ENCODE data around the gene SLC24A1.

SLC24A1 gene

DNA sequence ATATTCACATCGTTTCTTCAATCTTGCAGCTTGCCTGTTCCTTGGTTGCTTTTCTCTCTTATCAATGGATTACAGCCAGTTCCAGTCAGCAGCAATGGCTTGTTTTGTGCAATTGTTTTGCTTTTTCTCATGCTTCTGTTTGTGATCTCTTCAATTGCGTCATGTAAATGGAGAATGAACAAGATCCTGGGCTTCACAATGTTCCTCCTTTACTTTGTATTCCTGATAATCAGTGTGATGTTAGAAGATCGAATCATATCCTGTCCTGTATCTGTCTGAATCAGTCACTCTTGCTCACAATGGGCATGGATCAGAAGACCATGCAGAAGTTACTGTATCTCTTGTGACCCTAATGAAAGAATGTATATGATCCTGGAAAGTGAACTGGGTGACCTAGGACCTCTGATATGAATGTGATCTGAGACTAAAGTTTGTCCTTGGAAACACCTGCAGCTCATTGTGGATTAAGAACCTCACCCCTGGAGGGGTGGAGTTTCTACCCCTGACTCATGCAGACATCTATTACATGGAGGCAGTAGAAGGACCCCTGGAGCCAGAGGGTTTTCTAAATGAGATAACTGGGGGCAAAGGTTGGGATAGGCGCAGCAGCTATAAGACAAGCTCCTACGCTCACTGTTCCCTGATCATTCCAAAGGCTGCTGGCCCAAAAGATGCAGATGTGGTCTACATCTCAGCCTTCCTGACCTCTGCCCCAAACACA lies 32.2 kb downstream of the SLC24A1 start:
- DNase-seq, result no peak

GRCh38 chr15:65655026-65655425 lies 33.3 kb downstream of the SLC24A1 start:
- no peak for DNase-seq

DNA sequence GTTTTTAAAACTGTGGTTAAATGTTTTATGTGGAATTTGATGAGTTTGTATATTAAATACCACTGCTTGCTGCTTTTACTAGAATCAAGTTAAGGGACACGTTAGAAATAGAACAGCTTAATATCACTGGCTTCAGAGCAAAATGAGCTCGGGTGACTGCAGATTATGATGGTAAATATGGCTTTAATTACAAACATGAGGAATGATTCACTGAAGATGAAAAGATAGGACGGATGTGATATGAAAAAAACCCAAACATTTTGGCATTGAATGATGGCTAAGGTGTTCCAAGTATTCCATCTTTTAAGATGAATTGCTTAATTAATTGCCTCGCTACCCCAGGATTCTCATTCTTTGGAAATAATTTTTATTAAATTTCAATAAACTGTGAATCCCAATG lies 33.7 kb downstream of the SLC24A1 start:
- no peak for DNase-seq

DNA sequence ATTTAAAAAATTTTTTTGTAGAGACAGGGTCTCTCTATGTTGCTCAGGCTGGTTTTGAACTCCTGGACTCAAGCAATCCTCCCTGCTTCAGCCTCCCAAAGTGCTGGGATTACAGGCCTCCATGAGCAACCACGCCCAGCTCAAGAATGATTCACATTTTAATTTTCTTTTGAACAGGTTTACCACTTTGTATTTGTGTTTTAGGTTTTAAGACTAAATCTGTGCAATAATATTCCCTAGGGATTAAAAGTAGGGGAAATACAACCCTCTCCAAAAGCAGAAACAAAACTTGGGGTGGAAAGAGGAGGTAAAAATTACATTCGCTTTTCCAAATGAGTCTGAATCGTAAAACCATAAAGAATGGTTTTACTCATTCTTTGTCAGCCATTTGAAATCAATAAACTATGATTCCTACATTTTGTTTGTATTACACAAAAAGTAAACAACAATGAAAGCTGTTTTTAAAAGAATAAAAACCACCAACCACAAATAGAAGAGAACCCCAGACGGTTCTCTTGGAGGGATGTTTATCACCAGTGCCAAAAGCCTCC lies 37.8 kb downstream of the SLC24A1 start:
- no peak for DNase-seq

- no peak for DNase-seq
These were observed 39.2 kb downstream of the SLC24A1 start for GRCh38 chr15:65660927-65661326.

DNA sequence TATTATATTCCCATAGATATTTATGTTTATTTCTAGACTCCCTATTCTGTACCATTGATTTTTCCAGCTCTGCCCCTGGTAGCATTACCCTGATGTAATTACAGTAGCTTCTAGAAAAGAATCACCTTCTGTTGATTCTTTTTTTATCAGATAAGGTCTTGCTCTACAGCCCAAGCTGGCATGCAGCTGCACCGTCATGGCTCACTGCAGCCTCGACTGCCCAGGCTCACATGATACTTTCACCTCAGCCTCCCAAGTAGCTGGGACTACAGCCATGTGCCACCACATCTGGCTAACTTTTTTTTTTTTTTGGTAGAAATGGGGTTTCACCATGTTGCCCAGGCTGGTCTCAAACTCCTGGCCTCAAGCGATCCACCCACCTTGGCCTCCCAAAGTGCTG lies 41.8 kb downstream of the SLC24A1 start:
- no peak for DNase-seq

GRCh38 chr15:65666257-65666656 lies 44.5 kb downstream of the SLC24A1 start:
- no peak for DNase-seq

DNA sequence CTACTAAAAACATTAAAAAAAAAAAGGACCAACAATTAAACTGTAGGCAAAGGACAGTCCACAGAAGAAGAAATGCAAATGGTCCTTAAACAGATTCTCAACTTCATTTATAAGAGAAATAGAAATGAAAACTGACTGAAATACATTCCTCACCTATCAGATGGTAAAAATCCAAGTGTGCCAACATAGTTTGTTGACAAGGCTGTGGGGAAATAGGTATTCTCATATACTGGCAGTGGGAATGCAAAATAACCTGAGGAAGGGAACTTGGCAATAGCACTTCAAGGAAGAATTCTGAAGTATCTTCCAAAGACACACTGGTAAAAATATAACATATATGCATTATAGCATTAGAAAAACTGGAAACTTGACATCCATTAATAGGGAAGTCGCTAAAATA lies 53.8 kb downstream of the SLC24A1 start:
- DNase-seq, result no peak

GRCh38 chr15:65676123-65676522 lies 54.4 kb downstream of the SLC24A1 start:
- no peak for DNase-seq

DNA sequence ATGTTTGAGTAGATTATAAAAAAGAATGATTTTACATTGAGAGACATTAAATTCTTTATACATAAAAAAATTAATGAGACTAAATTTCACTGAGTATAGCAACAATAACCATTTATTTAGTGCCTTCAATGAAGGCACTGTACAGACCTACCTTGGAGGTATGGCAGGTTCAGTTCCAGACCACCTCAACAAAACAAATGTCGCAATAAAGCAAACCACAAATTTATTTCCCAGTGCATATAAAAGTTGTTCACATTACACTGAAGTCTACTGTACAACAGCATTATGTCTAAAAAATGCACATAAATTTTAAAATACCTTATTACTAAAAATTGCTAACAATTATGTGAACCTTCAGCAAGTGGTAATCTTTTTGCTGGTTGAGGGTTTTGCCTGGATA lies 58.8 kb downstream of the SLC24A1 start:
- DNase-seq, result no peak

DNA sequence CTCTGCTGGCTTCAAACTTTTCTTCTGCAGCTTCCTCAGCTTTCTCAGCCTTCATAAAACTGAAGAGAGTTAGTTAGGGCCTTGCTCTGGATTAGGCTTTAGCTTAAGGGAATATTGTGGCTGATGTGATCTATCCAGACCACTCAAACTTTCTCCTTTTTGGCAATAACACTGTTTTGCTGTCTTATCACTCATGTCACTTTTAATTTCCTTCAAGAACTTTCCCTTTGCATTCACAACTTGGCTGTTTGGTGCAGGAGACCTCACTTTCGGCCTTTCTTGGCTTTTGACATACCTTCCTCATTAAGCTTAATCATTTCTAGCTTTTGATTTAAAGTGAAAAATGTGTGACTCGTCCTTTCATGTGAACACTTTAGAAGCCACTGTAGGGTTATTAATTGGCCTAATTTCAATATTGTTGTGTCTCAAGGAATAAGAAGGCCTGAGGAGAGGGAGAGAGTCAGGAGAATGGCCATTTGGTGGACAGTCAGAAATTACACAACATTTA lies 60.7 kb downstream of the SLC24A1 start:
- DNase-seq, result no peak

GRCh38 chr15:65688462-65688861 lies 66.7 kb downstream of the SLC24A1 start:
- DNase-seq, result no peak

- DNase-seq, result no peak
These were observed 68.4 kb downstream of the SLC24A1 start for GRCh38 chr15:65690173-65690572.

- no peak for DNase-seq
These were observed 69.0 kb downstream of the SLC24A1 start for GRCh38 chr15:65690778-65691177.

DNA sequence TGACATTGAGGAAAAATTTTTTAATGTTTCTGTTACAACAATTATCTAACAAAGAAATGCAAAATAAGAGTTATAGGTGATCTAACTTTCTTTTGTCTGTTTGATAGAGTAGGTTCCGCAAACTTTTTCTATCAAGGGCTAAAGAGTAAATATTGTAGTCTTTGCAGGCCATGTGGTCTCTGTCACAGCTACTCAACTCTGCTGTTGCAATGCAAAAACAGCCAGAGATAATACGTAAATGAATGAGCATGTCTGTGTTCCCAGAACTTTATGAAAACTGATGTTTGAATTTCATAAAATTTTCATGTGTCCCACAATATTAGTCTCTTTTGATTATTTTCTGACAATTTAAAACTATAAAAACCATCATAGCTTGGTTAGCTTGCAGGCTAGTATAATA lies 73.3 kb downstream of the SLC24A1 start:
- no peak for DNase-seq

Measured in GF-D8 (cell line).